T-helper 1 cell (primary cell): ENCODE results near the gene CNTN6.

Experiments used
- DNase-seq, 5 donors: peaks; one replicate each; pipeline ENCODE4 v3.0.0-alpha.2; 2012 to 2020

CNTN6 gene

DNA sequence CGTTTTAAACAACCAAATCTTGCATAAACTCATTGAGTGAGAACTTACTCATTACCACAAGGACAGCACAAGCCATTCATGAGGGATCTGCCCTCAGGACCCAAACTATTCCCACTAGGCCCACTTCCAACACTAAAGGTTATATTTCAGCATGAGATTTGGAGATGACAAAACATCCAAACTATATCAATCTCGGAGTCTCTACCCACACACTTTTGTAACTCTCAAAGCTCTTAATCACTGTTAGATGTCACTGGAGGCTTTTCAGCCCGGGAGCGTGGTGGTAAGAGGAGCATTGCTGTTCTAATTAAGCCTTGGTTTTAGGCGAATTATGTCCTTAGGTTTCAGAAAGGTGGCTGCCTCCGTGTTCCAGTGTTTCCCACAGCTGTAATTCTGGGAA lies 86.3 kb downstream of the CNTN6 start:
- no peak for DNase-seq

DNA sequence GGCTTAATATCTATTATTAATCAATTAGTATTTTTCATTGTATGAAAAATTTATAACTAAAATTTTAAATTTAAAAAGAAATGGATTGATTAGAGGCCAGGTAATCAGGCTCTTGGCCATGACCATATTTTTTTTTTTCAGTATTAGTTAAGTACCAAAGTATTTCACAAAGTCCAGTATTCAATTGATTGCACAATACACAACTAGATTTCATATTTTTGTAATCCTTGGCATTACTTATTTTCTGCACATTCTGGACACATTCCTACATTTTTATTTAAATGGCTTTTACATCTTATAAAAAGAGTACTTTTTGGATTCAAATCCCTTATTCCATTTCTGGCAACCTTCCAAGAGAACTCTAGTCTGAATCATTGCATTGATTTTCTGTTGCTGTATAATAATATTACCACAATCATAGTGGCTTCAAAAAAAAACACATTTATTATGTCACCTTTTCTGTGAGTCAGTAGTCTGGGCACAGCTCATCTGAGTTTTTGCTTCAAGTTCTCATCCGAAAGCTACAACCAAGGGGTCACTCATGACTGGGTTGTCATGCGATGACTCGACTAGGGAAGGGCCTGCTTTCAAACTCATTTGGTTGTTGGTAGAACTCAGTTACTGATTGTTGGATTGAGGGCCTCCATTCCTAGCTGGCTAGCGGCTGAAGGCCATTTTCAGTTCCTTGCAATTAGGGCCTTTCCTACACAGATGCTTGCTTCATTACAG lies 90.7 kb downstream of the CNTN6 start:
- DNase-seq: no peak

DNA sequence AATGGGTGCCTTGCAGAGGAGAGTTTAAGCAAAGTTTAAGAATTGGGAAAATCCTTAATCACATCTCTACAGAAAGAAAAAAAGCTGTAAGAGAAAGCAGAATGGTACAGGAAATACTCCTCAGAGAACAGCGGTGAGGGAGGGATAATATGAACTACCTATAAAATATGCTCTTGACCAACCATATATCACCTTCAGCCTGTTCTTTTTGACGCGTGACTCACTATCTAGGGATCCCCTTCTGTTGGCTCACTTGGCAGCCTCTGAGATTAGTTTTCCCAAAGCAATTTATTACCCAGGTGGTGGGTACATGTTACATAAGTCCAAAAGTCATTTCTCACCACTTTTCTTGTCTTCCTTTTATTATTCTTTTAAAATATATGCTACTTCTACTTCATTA lies 97.7 kb downstream of the CNTN6 start:
- no peak for DNase-seq

DNA sequence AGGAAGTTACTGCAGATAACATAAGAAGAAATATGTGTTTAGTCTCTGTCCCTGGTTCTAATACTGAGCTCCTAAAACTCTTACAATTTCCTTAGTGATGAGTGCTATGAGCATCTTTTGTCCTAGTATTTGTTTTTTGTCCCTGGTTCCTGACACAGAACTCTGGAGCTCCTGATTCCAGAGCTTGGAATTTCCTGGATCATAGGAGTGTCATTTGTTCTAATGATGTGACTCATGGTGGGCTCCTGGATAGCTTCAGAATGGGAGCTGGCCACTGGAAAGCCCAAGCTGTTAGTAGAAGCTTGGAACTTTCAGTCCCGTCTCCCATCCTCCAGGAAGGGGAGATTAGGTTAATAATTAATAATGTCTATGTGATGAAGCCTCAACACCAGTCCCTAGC lies 98.2 kb downstream of the CNTN6 start:
- DNase-seq: no peak

DNA sequence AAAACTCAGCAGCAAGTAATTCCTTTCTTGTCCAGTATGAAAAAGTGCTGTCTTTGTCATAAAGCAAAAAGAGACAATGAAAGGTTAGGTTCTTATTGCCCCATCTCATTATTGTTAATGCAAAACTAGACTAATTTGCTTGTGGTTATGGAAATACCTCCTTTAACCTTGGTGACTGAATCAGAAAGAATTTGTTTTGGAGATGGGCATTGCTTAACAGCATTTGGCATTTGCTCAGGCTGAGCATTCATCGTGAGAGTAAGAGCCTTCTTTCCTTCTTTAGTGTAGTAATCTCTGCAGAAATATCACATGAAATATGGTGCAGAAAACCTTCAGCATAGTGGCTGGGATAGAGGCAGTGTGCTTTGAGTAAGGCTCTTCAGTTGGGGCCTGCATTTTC lies 103.1 kb downstream of the CNTN6 start:
- DNase-seq: no peak

DNA sequence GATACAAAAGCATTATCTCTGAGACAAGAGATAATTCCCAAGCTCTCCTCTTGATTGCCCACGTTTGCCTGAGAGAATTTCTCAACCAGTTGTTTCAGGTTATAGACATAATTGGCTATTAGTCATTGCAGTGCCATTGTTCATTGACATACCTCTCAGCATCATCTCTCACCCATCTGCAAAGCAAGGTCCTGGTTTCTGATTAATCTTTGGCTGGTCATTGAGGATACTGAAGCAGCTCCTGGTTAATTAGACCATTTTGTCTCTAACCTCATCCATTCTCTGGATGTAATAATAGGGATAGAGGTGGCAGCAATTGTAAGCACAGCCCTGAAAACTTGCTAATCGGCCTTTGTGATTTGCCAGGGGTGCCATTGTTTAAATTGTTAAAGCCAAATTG lies 104.2 kb downstream of the CNTN6 start:
- no peak for DNase-seq

DNA sequence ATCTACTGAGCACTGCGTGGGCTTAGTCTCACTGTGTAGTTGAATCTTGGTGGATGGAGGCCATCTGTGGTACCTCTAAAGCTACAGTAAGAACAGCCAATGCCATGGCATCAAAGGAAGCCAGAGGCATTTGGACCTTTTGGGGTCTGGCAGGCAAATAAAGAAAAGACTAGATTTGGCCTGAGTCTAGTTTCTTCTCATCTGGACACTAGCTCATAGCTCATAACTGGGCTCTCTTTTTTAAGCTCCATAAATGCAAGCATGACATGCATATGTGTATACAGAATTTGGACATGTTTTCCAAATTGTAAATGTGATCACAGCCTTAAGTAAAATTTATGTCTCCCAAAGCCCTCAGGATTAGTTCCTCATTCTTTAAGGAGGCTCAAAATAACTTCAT lies 107.5 kb downstream of the CNTN6 start:
- no peak for DNase-seq

DNA sequence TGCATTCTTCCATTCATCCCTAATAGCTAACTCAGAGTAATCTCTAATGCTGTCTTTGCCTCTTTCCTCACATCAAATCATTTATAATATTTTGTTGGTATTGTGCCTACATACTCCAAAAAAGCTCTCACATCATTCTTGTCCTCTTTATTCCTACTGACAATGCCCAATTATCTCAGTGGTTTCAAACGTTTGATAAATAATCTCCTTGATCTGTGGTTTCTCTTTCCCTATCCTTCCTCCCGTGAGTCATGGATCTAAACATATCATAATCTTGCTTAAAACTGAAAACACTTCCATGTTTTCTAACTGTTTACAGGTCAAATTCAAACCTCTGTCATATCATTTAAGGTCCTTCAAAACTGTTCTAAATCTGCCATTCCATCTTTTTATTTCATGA lies 115.1 kb downstream of the CNTN6 start:
- DNase-seq: no peak

DNA sequence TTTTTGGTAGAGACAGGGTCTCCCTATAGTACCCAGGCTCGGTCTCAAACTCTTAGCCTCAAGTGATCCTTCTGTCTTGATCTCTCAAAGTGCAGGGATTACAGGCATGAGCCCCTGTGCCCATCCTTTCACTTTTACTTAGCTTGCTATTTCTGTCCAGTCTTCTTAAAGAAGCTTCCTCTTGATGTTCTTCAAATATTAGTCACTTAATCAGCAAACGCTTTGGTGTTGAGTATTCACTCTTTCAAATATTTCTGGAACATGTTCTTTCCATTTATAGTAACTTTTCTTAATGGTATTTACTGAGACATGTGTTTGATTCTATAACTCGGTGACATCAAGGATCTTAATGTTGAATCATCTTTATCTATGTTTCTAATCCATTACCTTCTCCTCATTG lies 122.1 kb downstream of the CNTN6 start:
- DNase-seq: no peak

DNA sequence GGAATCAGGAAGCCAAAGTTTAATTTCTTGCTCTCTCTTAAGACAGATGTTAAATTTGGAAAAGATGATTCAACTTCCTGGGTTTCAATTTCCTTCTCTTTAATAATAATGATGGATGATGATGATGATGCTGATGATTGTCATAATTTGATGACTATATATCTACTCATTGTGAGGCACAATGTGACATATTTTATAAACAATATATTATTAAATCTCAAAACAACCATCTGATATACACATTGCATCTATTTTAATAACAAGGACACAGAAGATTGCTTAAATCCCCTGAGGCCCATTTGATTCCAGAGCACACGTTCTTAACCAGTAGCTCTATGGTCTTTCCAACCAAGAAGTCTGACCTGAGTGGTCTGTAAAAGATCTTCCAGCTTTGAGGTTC lies 124.0 kb downstream of the CNTN6 start:
- no peak for DNase-seq

DNA sequence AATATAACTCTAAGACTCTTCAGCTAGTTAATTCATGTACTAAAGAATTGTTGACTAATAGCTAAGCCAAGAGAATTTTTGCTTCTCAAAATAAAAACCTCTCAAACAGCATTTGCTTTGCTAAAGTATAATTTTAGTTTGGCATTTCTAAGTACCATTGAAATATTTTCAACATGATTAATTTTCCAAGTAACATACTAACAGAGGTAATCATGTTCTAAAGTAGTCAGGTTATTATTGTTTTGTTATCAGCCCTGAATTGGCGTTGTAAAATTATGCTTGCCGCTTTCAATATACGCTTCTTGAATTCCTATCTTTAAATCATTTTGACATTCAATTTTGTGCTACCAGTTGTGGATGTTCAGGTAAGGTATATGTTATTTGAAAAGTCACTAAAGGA lies 134.3 kb downstream of the CNTN6 start:
- no peak for DNase-seq

DNA sequence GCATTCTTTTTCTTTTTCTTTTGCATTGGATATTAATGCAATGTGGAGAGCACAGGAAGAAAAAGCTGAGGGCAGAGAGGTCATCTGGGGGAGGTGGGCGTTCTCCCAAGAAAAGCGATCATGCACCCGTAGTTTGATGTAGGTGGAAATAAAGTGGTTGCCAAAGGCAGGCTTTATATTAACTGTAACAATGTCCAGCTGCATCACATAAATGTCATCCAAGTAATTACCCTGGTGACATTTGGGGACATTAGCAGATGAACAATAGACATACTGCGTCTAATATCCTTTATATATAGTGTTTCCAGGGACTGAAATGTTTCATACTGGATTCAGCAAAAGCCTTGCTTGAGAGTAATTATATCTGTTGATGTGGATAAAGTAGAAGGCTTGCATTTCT lies 135.5 kb downstream of the CNTN6 start:
- DNase-seq: no peak

DNA sequence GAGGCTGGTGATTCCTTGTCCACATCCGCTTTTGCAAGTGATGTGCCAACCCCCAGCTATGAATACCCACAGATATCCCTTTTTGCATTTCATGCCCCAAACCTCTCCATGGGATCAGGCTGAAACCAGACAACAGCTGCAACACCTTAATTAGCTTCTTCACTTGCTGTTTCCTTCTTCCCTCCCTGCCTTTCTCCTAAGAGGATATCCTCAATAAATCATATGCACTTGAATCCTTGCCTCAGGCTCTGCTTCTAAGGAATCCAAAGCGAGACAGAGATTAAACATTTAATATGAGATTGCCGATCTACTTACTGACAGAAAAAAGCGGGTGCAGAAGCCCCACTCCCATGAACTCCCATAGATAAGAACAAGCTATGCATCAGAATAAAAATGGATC lies 138.1 kb downstream of the CNTN6 start:
- DNase-seq: no peak

DNA sequence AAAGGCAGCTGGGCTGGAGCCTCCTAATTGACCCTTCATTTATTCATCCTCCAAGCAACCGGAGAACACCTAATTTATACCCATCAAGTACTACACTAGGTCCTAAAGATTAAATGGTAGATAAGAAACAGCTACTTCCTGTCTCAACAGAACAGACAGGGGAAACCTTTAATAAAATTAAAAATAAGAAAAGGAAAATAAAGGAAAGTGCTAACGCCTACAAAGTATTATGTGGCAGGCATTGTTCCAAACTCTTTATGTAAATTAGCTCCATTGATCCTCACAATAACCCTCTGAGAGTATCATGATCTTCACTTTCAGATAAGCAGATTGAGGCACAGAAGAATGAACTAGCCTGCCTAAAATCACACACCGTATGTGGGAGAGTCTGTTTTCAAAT lies 139.5 kb downstream of the CNTN6 start:
- no peak for DNase-seq

DNA sequence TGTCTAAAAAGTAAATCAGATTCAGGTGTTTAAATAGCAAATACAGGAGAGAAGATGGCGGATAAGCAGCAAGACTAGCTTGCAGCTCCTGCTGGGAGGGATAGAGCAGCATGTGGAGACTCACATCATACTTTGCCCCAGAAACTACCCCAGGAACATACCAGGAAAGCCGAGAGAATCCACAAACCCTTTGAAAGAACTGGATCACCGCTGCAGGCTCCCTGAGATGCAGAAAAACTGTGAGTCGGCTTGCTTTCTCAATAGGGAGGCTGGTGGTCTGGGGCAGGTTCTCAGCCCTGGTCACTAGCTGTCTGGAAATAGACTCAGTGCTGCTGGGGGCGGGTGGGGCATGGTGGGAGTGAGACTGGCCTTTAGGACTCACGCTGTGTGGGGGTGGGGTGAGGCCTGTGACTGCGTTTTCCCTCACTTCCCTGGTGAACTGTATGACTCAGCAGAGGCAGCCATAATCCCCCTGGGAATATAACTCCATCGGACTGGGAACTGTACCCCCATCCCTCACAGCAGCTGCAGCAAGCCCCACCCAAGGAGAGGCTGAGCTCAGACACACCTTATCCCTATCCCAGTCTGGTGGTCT lies 142.8 kb downstream of the CNTN6 start:
- DNase-seq: no peak

DNA sequence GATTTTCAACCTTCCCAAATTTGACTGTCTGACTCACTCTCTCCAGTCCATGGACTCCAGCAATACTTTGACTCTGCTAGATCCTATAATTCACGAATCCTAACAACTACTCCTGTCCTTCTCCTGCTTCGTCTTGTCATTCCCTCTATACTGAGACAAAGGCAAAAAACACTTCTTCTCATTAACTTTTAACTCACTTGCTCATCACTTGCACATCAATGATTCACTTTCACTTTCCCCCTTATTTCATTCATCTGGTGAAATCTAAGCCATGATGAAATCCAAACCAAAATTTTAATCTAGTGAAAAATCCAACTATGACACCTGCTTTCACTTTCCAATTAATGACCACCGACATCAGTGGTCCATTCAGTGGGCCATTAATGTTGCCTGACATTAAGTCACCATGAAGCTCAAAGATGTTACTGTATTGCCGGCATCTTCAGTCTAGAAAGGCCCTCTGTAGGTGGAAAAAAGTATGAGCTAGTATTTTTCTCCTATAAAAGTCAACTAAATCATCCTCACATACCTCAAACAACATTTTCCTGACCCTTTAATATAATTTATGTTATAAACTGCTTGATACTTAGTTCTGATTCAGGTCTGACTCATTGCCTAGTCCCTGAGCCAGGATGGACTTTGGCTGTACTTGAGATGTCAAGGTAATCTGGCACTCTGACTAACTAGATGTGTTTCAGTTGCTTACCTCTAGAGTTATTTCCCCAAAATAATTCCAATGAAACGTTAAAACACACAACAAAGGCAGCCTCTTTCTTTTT lies 158.6 kb downstream of the CNTN6 start:
- DNase-seq: no peak

DNA sequence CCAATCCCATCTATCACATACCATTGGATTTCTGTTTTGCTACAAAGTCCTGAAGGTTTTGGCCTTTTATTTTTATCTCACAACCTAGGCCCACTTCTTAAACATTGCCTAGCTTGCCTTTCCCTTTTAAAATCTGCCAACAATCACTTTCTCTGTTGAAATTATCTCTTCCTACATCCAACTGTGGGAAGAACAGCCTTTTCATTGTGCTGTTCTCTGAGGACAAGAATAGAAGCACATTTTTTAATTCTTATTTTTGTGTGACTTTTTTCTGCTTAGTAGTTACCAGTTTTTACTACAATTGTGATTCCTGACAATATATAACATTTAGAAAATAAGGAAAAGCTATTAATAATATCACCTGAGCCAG lies 159.2 kb downstream of the CNTN6 start:
- no peak for DNase-seq

DNA sequence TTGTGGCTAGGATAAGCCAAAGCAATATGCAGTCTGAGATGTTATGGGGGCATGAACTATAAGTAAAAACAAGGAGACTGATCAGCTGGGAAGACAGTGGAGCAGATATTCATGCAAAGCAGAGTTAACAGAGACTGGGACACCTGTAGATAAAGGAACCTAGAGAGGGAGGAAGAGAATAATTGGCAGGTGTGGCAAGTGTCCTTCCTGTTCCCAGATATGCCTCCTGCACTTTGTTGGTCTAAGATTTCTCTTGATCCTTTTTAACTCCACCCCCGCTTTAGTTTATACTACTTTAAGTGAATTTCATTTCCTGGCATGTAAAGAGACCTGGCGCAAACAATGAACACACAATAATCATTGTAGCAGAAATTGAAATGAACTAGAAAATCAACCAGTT lies 169.4 kb downstream of the CNTN6 start:
- no peak for DNase-seq

DNA sequence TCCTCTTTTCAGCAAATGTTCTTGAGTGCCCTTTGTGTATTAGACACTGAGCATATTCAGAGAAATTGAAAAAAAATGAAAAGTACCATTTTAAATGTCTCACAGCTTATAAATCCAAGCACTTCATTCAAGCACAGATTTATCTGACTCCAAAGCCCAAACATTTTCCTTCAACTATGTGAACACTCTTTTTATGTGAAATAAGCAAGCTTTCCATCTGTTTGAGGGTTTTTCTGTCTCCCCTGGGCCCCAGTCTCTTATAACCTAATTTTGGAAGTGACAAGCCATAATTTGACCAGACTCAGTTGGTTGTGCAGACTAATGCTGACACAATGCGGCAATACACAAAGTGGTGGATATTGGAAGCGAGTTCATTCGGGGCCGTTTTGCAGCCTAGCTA lies 170.3 kb downstream of the CNTN6 start:
- no peak for DNase-seq

DNA sequence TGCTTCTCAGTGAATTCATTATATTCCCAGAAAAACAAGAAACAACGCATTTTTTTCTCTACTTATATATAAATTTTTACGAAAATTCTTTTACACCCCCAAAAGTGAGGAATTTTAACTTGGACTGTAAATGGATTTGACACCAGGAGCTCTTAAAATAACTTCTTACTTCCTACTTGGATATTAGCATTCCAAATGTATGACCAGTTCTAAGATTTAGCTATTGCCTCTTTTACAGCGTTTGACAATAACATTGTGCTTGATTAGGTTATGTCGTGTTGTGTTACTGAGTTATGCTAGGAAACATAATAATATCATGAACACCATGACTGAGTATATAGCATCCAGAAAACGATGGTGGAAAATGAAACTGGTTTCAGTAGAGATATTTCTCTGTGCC lies 177.0 kb downstream of the CNTN6 start:
- DNase-seq: no peak

DNA sequence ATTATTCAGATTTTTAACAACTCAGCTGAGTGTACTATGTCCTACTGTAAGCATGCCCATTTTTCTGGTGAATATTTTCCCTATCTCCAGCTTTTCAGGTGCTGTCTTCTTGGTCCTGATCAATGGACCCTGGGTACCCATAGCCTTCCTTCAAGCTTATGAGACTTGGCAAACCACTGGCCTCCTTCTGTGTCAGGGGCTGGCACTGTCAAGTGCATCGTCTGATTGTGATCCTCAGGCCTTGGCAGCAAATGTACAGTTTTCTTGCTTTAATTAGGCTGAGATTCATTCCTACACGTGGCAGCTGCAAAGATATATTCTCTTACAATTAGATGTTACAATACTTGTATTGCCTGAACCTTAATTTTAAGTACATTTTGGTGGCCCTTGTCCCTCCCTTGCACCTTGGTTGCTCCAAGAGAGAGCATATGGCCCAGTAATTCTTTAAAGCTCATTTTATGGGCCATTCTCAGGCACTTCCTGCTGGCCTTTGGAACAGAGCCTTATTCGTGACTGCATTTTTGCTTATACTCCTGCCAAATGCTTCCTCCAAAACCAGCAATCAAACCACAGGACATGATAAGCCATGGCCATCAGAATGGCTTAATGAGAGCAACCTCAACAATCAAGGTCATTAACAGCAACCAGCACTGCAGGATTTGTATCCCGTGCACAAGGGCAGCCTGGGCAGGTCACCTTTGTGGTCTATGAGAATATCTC lies 179.9 kb downstream of the CNTN6 start:
- DNase-seq: no peak

DNA sequence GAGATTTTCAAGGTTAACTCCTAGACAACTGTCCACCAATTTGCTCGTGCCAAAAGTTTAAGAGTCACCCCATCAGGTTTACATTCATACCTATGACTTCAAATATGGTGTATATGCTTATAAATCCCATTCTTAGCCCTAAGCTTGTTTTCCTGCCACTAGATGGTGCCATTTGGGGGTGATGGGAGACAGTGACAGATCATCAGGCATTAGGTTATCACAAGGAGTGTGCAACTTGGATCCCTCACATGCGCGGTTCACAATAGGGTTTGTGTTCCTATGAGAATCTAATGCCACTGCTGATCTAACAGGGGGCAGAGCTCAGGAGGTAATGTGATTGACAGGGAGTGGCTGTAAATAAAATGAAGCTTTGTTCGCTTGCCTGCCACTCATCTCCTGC lies 182.7 kb downstream of the CNTN6 start:
- no peak for DNase-seq

DNA sequence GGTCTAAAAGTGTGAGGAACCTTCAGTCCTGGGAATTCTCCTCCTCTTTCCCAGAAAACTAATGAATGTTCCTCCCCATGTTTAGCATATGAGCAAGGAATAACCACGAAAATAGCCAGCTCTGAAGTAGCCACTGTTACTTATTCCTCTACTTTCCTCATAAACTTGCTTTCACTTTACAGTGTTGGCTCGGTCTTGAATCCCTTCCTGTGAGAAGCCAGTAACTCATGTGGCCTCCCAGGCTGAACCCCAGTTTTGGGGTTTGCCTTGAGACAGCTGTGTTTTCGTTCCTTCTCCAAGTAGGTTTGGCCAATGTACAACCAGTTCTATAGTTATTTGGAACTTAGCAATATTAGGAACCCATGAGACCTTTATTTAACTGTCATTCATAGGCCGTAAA lies 195.0 kb downstream of the CNTN6 start:
- DNase-seq: no peak
